GM18526 (cell line): ENCODE measurements around the gene ZNF727.

Source experiments
- POLR2A ChIP-seq: IDR thresholded peaks from 3 replicates; pipeline ENCODE4 v1.6.1; 2011; ENCODE audit not compliant: insufficient read length; ENCODE audit errors: extremely low read depth

The ZNF727 gene

DNA sequence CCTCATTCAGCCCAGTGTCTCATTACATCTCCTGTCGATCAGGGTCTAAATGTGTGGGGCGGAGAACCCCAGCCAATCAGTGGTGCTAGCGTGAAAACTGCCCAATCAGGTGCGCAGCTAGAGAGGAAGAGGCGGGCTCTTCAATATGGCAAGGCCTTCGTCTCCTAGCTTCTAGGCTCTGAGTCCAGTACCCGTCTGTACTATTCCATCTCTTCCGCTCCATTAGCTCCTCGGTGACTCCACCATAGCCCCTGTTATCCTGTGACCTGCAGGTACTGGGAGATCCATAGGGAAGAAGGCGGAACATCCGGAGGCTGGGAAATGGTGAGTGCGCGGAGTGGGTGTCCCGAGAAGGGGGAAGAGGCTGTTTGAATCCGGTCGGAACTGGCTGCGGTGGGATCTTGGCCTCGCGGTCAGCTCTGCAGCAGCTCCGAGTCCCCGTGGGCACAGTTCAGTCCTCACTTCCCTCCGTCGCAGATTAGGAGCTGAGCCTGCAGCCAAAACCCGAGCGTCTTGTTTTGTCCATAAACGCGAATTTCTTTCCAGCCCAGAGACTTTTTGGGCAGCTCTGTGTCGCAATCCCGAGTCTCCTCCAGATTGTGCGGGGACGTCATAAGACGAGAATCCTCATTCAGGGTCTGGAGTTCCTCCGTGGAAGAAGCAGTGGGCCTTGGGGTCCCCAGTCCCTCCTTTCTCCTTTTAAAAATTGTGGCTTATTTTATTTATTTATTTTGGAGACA, at the start of gene ZNF727:
Gene ZNF727 (plus strand): TSS at position 134 of the 740 bp plus-strand sequence. CDS start 188 bp downstream, at position 322.
- TF ChIP-seq POLR2A: no peak

DNA sequence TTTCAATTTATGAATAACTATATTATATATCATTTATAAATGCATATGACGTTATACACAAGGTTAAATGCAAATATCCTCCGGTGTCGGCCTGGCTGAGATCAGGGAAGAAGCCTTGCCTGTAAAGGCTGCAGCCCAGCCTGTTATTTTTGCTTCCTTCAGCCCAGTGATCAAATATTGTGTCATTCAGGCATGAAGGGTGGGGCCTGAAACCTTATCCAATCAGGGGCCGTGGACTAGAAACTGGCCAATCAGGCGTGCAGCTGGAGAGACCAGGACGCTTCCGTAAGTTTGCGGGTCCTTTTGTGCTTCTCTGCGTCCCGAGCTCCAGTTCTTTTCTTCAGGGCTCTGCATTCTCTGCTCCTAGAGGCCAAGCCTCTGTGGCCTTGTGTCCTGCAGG, 46.7 kb upstream of the ZNF727 start, which contains the start of gene ZNF722:
Gene ZNF722 (plus strand): TSS at position 301 of the 400 bp plus-strand sequence. CDS start 113 bp downstream, outside the sequence.
- TF ChIP-seq POLR2A: no peak

DNA sequence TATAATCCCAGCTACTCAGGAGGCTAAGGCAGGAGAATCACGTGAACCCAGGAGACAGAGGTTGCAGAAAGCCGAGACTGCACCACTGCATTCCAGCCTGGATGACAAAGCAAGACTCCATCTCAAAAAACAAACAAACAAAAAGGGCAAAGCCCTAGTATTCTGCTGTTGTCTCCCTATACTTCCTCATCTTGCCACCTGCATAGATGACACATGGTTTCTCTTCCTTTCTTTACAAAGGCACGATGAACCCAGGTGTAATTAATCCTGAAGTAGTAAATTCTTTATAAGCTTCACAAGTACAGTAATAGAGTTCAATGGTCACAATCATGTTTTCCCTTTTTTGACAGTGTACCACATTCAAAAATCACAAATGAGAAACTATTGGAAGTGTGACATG, 9.8 kb upstream of the ZNF727 start:
- no peak for TF ChIP-seq POLR2A

DNA sequence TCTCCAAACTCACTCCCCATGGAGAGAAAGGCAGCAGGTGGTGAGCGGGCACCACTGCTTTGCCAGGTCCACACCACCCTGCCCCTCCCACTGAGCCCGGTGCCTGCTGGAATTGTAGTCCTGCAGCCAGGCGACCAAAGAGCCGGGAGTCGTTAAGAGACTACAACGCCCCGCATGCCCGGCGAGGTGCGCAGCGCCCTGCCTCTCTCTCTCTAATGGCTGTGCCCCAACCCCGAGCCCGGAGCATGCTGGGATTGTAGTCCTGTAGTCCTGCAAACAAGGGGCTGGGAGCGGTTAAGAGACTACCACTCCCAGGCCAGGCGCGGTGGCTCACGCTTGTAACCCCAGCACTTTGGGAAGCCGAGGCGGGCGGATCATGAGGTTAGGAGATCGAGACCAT, 8.1 kb upstream of the ZNF727 start:
- no peak for TF ChIP-seq POLR2A

DNA sequence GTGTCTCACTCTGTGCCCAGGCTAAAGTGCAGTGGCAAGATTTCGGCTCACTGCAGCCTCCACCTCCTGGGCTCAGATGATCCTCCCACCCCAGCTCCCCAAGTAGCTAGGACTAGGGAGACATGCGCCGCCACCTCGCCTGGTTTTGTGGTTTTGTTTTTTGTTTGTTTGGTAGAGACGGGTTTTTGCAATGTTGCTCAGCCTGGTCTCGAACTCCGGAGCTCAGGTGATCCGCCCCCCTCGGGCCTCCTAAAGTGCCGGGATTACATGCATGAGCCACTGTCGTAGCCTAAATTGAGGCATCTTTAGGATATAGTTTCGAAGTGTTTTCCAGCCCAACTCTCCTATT, 781 bp downstream of the ZNF727 start:
- no peak for TF ChIP-seq POLR2A

DNA sequence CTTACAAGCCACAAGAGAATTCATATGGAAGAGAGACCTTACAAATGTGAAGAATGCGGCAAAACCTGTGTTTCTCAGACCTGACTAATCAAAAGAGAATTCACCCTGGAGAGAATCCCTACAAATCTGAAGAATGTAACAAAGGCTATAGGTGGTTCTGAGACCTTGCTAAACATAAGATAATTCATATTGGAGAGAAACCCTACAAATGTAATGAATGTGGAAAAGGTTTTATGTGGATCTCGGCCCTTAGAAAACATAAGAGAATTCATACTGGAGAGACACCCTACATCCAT, 33.4 kb downstream of the ZNF727 start:
- no peak for TF ChIP-seq POLR2A

DNA sequence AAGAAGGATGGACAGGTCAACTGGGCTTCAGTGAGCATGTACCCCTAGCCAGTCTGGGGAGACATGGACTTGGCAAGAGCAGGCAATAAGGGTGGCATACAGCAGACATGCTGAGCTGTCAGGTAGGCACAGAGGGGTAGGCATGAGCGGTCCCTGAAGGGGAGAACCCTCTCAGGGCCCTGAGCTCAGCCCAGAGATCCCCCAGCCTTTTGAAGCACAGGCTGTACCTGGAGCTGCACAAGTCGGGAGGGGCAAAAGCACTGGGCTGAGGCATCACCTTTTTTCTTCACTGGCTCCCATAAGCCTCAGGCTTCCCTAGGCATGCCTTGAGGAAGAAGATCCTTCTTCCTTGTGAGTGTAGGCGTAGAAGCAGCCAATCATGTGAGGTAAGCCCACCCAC, 42.3 kb downstream of the ZNF727 start:
- no peak for TF ChIP-seq POLR2A
